Panc1 (cell line): ENCODE data around the gene CAV1. TPM values are rescaled to one million over a fixed set of nuclear protein-coding genes. Genes with fewer than 3 reads are reported as not detected.
A peak's percentile ranks its signal among the peaks of the same experiment; 100 is the strongest.

Source experiments
- ATAC-seq: fragments of 200-7000 bp; cut with Tn5 transposase; 2 replicates; pipeline ENCODE4 v1.9.1; 2020; ENCODE audit warnings: mild to moderate bottlenecking, moderate library complexity
- BruUV-seq: library from RNA; stranded (reverse); fragments of 400-500 nt; replicated peaks from 2 replicates; lab custom pipeline; 2021; lab: Mats Ljungman, UMichigan
- CTCF ChIA-PET: fragments of 300-600 bp; sonication (Branson Sonifier 250); formaldehyde crosslinking; loops from one replicate; lab custom pipeline; 2022; ENCODE audit warnings: antibody characterized with exemption; lab: Charles Lee
- POLR2A ChIA-PET: fragments of 300-600 bp; sonication (Branson Sonifier 250); formaldehyde crosslinking; loops from one replicate; lab custom pipeline; 2022; ENCODE audit warnings: antibody characterized with exemption; lab: Charles Lee
- DNase-seq: peaks from one replicate; pipeline ENCODE4 v3.0.0-alpha.2; 2010; ENCODE audit warnings: low read depth, low spot score
- H3K27ac ChIP-seq: 2 replicates; pipeline ENCODE4 v1.5.1; 2011; ENCODE audit warnings: mild to moderate bottlenecking, low read length, inconsistent platforms
- H3K27me3 ChIP-seq: fragments of 200-500 bp; sonication (Bioruptor generic); 2 replicates; pipeline ENCODE4 v1.6.0; 2014; ENCODE audit warnings: low read length, inconsistent platforms; ENCODE audit not compliant: control insufficient read depth, insufficient read depth
- H3K36me3 ChIP-seq: fragments of 200-500 bp; sonication (Bioruptor generic); 2 replicates; pipeline ENCODE4 v1.5.1; 2014; ENCODE audit warnings: inconsistent platforms, mild to moderate bottlenecking, low read length, moderate library complexity; ENCODE audit not compliant: control insufficient read depth, insufficient read depth
- H3K4me1 ChIP-seq: 2 replicates; pipeline ENCODE4 v1.5.1; 2011; ENCODE audit warnings: inconsistent platforms, mild to moderate bottlenecking, low read length, moderate library complexity; ENCODE audit not compliant: control insufficient read depth, insufficient read depth
- H3K4me3 ChIP-seq, 2 experiments: 2 replicates each; pipeline ENCODE4 v1.5.1; 2011 to 2012; ENCODE audit warnings: low read depth in 2 of 2, low read length in 2 of 2, mild to moderate bottlenecking in 2 of 2, inconsistent platforms in 1 of 2, moderate library complexity in 1 of 2
- H3K9me3 ChIP-seq: fragments of 200-500 bp; sonication (Bioruptor generic); 2 replicates; pipeline ENCODE4 v1.5.1; 2014; ENCODE audit warnings: low read depth, mild to moderate bottlenecking, inconsistent platforms, low read length, moderate library complexity; ENCODE audit not compliant: control insufficient read depth, insufficient read depth
- CTCF ChIP-seq: fragments of 450-650 bp; IDR thresholded peaks from 2 replicates; pipeline ENCODE4 v1.5.1; 2017; ENCODE audit warnings: mild to moderate bottlenecking
- POLR2AphosphoS5 ChIP-seq: IDR thresholded peaks from 2 replicates; pipeline ENCODE4 v1.6.1; 2012; ENCODE audit warnings: mild to moderate bottlenecking, low read depth, low read length, moderate library complexity
- REST ChIP-seq, 2 experiments: IDR thresholded peaks; 2 replicates each; pipeline ENCODE4 v1.6.1; 2011 to 2012; ENCODE audit warnings: low read depth in 2 of 2, control low read depth in 1 of 2, low read length in 1 of 2, mild to moderate bottlenecking in 1 of 2, moderate library complexity in 1 of 2; ENCODE audit not compliant: insufficient read depth in 1 of 2
- SIN3A ChIP-seq: IDR thresholded peaks from 2 replicates; pipeline ENCODE4 v1.6.1; 2012; ENCODE audit warnings: low read depth, mild to moderate bottlenecking, low read length, moderate library complexity, borderline replicate concordance; ENCODE audit not compliant: insufficient read depth
- TCF7L2 ChIP-seq: IDR thresholded peaks from 2 replicates; pipeline ENCODE4 v1.6.1; 2011; ENCODE audit warnings: mild to moderate bottlenecking, low read depth, low read length, inconsistent platforms
- in situ Hi-C: cut with HindIII; loops from 2 replicates; pipeline ENCODE4 v1.10.0; 2016; ENCODE audit warnings: low sequenced_read_pairs, low pct_unique_long_range_greater_than_20kb
- intact Hi-C: fragments of 100-400 bp; cut with micrococcal nuclease; formaldehyde crosslinking; loops from one replicate; pipeline ENCODE4 v1.10.0; 2022; ENCODE audit not compliant: unreplicated experiment
- total RNA-seq: library from RNA; stranded (reverse); gene quantifications from one replicate; pipeline ENCODE4 v1.2.1, GENCODE V29; 2021; ENCODE audit not compliant: unreplicated experiment

Gene CAV1
- total RNA-seq, 1 experiment from 2014 or later: 496 TPM

GRCh38 chr7:116582806-116583444 is 58.1 kb downstream of the CAV1 start:
- no TSS peak for BruUV-seq
- no peak overlapping the region for H3K4me3 ChIP-seq
- H3K27me3 ChIP-seq: no peaks in the 10 kb centered on the region
- intact Hi-C loops (loop anchor here (10.0 kb wide), 1 partner anchor 228 kb away; no protein-coding TSS in a partner anchor), in situ Hi-C loops (no loop called here)
- DNase-seq (no peak), ATAC-seq (peak; percentile 74)
- H3K27ac ChIP-seq: peak overlapping the region; percentile 74
- peaks cover 12% of the 10 kb centered on the region for H3K4me1 ChIP-seq
- H3K9me3 ChIP-seq: no peaks in the 10 kb centered on the region
- no peaks in the 10 kb centered on the region for H3K36me3 ChIP-seq
- no peak for TF ChIP-seq CTCF
- TF ChIP-seq REST (IDR thresholded peaks at IDR 0.05; ENCODE audit: insufficient read depth in 1 of 2, low read depth in 2 of 2, low read length in 1 of 2): no peak
- TF ChIP-seq POLR2AphosphoS5: no peak
- no peak for TF ChIP-seq TCF7L2
- TF ChIP-seq SIN3A: no peak
- POLR2A ChIA-PET: no interaction called here
- CTCF ChIA-PET: interaction anchor here (0.8 to 1.2 kb wide), 3 partner anchors 10 to 403 kb away, joined by 3 to 7 read pairs (median 3); no protein-coding TSS in a partner anchor

GRCh38 chr7:116583653-116584052 is 58.8 kb downstream of the CAV1 start:
- ChIA-PET POLR2A (no interaction called here), CTCF (no interaction called here)
- DNase-seq (no peak), ATAC-seq (no peak)
- H3K27ac ChIP-seq: peak overlapping the region; percentile 58; the same call in 1 of the 2 replicates
- intact Hi-C loops: loop anchor here (10.0 kb wide), 1 partner anchor 229 kb away; no protein-coding TSS in a partner anchor
- H3K27me3 ChIP-seq: no peaks in the 10 kb centered on the region
- no peaks in the 10 kb centered on the region for H3K9me3 ChIP-seq
- no peaks in the 10 kb centered on the region for H3K36me3 ChIP-seq
- peaks cover 19% of the 10 kb centered on the region for H3K4me1 ChIP-seq
- BruUV-seq: no TSS peak
- H3K4me3 ChIP-seq: no peak overlapping the region
- in situ Hi-C loops: no loop called here
- TF ChIP-seq CTCF (no peak), REST (IDR thresholded peaks at IDR 0.05; ENCODE audit: insufficient read depth in 1 of 2, low read depth in 2 of 2, low read length in 1 of 2) (no peak), SIN3A (no peak), TCF7L2 (no peak), POLR2AphosphoS5 (no peak)
